ENCODE data around the gene CNTNAP5.

Gene CNTNAP5

DNA sequence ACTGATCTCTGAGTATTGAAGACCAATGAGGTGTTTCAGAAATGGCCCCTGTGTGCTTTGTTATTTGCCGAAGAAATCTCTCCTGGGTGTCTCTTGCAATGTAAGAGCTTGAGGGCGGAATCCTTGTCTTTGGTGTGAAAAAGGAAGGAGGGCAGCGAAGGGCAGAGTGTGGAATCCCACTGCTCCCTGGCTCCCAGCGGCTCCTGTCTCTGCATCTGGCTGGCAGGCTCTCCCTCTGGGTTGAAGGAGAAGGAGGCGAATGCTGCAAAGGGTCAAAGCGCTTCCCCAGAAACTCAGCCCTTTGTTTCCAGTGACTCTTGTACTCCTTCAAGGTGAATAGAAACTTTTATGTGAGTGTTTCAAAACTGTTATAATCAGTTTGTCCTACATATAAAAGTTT, 457.5 kb downstream of the CNTNAP5 start:
- FAIRE-seq (no peak), DNase-seq (ENCODE audit: insufficient read length, low spot score) (no peak)
- TF ChIP-seq POLR2A (IDR thresholded peaks at IDR 0.05; ENCODE audit: low read depth, low read length): no peak

DNA sequence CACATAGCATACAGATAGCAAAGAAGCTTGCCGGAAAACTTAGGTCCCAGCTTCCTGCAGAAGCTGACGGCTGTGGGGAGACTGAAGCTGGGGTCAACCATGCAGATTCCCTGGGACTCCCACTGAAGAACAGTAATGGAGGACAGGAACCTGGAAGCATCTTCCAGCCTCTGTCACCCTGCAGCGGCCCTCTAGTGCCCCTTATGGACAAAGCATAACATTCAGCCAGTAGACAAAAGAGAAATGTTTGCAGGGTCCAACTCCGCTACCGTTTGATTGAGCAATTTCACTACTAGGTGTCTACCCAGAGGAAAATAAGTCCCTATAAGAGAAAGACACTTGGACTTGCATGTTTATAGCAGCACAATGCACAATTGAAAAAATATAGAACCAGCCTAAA, 460.6 kb downstream of the CNTNAP5 start:
- FAIRE-seq: no peak
- no peak for TF ChIP-seq POLR2A (IDR thresholded peaks at IDR 0.05; ENCODE audit: low read depth, low read length)
- DNase-seq (ENCODE audit: insufficient read length, low spot score): no peak

DNA sequence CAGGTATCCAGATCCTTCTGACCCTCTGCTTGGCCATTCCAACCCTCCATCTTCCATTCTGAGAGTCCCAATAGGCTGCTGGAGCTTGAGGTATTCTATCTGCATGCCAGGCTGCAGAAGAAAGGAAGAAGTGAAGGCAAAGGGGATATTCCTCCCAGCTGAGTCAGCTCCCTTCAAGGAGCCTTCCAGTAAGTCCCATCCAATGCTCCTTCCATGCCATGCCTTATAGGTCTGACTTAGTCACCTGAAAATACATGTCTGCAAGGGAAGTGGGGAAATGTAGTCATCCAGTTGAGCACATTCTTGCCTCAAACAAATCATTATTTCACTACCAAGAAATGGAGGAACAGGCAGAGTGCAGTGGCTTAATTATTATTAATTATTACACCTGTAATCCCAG, 464.6 kb downstream of the CNTNAP5 start:
- no peak for DNase-seq (ENCODE audit: insufficient read length, low spot score)
- no peak for TF ChIP-seq POLR2A (IDR thresholded peaks at IDR 0.05; ENCODE audit: low read depth, low read length)
- FAIRE-seq: no peak

DNA sequence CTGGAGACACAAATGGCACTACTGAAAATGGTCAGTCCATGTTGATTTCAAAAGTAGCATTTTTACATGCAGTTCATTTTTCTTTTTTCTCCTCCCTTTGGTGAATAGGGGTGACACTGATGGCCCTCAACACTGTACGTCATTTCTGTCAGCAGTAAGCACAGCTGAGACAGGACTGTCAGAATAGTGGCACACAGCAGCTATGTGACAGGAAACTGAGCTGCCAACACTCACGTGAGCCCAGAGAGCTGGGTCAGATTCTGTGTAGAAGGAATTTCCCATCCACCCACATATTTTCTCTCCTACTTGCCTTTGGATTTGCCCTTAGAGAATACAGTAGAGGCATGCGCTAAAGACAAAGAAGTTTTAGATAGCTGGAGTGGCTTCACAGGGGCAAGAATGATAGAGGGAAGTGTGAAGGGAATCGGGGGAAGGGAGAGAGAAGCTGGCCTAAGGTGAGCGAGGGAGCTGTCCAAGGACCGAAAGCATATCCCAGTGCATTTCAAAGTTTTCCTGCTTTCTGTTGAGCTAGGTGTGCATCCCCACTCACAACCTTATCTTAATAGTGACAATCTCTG, 476.6 kb downstream of the CNTNAP5 start:
- DNase-seq (ENCODE audit: insufficient read length, low spot score) (no peak), FAIRE-seq (no peak)
- TF ChIP-seq POLR2A (IDR thresholded peaks at IDR 0.05; ENCODE audit: low read depth, low read length): no peak

DNA sequence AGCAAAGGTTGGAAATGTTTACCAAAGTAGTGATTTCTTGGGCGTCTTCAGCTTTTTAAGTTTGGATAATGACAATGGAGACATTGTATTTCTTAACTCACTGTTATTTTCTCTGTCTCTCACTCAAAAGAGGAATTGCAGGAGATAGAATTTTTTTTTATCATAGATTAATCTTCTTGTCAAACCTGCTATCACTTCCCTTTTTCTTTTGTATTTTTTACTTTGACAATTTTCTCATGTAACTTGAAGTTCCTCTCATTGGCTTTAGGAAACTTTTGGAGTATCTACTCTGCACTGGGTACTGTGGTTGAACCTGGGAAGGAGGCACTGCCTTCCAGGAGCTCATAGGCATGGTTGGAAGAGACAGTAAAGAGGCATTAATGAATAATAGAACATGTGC, 489.1 kb downstream of the CNTNAP5 start:
- no peak for TF ChIP-seq POLR2A (IDR thresholded peaks at IDR 0.05; ENCODE audit: low read depth, low read length)
- DNase-seq (ENCODE audit: insufficient read length, low spot score) (no peak), FAIRE-seq (no peak)

DNA sequence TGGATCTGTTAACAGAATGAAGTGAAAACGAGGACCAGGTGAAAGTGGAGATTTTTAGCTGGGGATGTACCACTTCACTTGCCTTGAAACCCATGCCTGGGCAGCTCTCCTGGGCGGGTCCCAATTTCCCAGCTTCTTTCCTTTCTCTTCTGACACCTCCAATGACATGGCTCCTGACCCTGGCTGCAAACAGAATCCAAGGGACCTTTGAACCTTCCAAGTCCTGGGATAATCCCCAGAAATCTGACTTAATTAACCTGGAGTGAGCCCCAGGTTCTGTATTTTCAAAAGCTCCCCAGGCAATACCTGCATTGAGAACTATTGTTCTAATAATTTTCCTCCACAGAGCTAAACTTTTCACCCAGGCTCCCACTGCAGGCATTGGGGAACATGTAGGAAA, 495.9 kb downstream of the CNTNAP5 start:
- FAIRE-seq: no peak
- TF ChIP-seq POLR2A (IDR thresholded peaks at IDR 0.05; ENCODE audit: low read depth, low read length): no peak
- no peak for DNase-seq (ENCODE audit: insufficient read length, low spot score)

DNA sequence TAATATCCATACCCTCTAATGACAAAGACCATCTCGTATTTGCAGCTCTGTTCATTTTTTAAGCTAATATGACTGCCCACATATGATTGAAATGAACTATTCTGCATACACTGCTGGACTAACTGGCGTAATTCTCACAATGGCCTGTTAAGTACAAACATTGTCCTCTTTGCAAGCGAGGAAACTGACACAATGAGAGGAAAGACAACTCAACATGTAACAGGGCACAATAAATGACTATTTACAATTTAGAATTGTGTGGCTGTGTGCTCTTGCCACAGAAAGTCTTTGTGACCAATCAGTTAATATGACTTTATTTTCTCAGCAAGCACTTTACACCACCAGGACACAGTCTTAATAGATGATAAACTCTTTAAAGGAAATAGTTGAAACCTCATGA, 498.0 kb downstream of the CNTNAP5 start:
- DNase-seq (ENCODE audit: insufficient read length, low spot score) (no peak), FAIRE-seq (no peak)
- no peak for TF ChIP-seq POLR2A (IDR thresholded peaks at IDR 0.05; ENCODE audit: low read depth, low read length)

DNA sequence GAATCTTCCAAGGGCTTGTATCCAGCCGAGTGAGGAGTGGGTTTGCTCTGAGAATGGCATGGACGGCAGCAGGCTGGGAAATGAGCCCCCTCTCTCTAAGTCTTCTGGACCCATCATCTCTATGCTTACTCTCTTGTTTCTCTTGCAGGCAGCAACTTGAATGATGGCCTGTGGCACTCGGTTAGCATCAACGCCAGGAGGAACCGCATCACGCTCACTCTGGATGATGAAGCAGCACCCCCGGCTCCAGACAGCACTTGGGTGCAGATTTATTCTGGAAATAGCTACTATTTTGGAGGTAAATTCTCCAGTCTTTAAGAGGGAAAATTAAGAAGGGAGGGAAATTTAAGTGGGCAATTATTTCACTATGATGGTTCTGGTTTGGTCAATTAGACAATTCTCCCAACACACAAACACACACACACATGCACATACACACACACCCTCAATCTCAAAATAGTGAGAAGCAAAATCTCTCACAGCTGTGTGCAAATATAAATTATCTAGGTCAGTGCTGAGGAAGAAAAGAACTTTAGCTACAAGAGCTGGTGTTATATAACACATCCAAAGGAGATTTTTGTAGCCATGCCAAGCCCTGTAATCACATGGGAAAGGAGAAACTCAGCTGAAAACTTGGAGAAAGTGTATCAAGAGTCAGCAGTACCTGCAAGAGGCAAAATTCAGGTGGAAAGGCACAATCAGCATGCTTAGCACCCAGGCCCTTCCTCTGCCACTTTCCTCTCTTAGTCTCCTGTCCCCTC, 499.2 kb downstream of the CNTNAP5 start:
- DNase-seq (ENCODE audit: insufficient read length, low spot score): no peak

DNA sequence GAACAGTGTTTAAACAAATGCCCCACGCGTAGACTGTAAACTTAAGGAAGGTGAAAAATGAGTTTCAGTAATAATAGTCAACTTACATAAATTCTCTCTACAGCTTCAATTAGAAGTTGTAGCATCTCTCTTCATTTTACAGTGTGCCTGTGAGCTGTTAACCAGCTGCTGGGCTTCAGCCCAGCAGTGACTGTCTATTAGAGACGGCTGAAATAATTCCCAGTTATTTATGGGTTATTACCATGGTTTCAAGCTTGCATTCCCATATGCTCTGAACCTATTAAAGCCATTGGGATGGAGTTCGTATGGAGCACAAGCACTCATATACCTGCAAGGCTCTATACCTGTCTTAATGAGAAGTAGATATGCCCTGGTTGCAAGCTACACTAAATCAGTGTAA, 501.1 kb downstream of the CNTNAP5 start:
- TF ChIP-seq POLR2A (IDR thresholded peaks at IDR 0.05; ENCODE audit: low read depth, low read length): no peak
- FAIRE-seq (no peak), DNase-seq (ENCODE audit: insufficient read length, low spot score) (no peak)

More for the DNA sequence above, 499.2 kb downstream of the CNTNAP5 start:
- TF ChIP-seq POLR2A (IDR thresholded peaks at IDR 0.05; ENCODE audit: low read depth, low read length): no peak
- no peak for FAIRE-seq

DNA sequence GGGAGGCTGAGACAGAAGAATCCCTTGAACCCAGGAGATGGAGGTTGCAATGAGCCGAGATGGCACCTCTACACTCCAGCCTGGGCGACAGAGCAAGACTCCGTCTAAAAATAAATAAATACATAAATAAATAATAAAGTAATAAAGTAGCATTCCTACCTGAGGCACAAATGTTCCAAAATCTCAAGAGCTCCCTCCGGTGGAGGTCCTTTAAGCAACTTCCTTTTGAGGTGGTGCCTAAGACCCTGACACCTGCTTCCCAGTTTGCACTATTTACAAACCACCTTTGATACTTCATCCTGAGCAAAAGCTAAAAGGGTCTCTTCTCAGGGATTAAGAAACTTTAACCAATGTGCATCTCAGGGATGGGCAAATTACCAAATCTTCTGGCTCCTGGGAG, 505.1 kb downstream of the CNTNAP5 start:
- DNase-seq (ENCODE audit: insufficient read length, low spot score): no peak
- no peak for FAIRE-seq
- TF ChIP-seq POLR2A (IDR thresholded peaks at IDR 0.05; ENCODE audit: low read depth, low read length): no peak

DNA sequence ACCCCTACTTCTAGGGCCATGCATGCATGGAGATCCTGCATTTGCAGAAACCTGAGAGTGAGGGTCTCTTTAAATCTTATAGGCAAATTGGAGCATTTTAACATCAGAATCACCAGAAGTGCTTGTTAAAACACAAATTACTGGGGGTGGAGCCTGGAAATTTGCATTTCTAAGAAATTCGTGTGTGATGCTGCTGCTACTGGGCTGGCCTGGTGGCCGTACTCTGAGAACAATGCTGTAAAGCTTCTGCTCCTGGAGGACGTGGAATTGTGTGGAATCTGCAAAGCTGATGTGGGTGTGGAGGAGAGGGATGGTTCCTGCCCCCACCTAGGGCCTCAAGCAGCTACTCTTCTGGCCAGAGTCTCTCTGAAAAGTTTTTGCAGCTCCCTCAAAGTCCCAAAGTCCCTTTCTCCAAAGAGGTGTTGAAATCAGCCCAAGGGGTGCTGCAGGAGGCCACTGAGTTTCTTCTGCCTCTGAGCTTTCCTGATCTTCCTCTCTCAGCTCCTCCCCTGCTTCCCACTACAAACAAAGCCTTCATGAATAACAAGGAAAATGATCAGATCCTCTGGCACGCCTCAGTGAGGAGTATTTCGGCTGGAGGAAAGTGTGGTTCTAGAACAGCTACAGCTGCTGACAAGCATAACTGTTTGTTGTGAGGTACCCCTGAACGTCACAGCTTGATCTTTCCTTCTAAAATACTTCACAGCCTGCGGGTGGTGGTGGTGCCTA, 508.3 kb downstream of the CNTNAP5 start:
- DNase-seq (ENCODE audit: insufficient read length, low spot score) (no peak), FAIRE-seq (no peak)
- no peak for TF ChIP-seq POLR2A (IDR thresholded peaks at IDR 0.05; ENCODE audit: low read depth, low read length)

DNA sequence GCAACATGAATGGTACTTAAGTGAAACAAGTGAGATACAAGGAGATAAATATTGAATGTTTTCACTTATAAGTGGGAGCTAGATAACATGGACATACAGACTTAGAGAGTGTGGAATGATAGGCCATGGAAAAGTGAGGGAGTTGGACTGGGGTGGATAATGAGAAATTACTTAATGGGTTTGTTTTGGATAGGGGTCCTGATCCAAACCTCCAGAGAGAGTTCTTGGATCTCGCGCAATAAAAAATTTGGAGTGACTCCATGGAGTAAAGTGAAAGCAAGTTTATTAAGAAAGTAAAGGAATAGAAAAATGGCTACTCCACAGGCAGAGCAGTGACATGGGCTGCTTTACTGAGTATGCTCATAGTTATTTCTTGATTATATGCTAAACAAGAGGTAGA, 508.9 kb downstream of the CNTNAP5 start:
- no peak for TF ChIP-seq POLR2A (IDR thresholded peaks at IDR 0.05; ENCODE audit: low read depth, low read length)
- FAIRE-seq (no peak), DNase-seq (ENCODE audit: insufficient read length, low spot score) (no peak)

DNA sequence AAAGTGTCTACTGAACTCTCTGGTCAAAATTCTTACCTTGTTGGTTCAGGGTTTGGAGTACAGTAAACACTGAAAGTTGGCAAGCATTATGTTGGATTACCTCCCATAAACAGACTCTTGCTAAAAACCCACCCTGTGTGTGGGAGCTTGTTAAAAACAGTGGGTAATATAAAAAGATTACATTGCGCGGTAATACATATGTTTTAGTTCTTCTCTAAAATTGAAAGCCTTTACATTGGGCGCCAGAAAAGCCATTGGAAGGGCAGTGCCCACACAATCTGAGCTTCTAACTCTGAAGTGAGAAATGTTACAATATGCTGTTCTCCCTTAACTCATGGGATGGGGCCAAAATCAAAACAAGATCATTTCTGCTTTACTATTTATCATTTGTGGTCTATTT, 510.7 kb downstream of the CNTNAP5 start:
- DNase-seq (ENCODE audit: insufficient read length, low spot score): no peak
- no peak for FAIRE-seq
- no peak for TF ChIP-seq POLR2A (IDR thresholded peaks at IDR 0.05; ENCODE audit: low read depth, low read length)

DNA sequence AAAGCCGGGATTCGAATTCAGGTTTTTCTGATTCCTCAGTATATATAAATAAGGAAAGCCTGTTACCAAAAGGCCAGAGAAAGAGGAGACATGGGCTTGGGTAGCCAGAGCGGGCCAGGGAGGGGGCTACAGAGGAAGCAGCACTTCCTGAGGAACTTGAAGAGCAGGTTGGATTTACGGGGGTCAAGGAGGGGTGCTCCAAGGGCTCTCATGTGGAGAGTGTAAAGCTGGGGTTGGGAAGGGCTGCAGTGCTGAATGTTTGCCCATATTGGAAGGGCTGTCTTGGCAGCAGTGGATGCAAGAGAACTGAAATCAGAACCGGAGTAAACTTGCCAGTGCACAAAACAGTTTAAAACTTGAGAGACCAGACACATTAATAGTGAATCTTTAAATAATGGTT, 511.5 kb downstream of the CNTNAP5 start:
- no peak for FAIRE-seq
- no peak for TF ChIP-seq POLR2A (IDR thresholded peaks at IDR 0.05; ENCODE audit: low read depth, low read length)

DNA sequence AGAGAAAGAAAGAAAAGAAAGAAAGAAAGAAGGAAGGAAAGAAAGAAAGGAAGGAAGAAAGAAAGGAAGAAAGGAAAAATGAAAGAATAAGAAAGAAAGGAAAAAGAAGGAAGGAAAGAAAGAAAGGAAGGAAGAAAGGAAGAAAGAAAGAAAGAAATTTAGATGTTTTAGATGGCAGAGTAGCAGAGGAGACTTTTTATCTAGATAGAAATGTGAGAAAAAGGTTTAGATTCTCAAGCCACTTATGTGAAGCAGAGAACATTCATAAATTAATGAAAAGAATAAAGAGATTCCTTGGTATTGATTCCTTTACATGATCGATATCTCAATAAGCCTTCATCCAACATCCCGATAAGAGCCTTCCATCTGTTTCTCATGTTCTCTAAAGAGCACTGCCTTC, 513.5 kb downstream of the CNTNAP5 start:
- no peak for TF ChIP-seq POLR2A (IDR thresholded peaks at IDR 0.05; ENCODE audit: low read depth, low read length)
- DNase-seq (ENCODE audit: insufficient read length, low spot score) (no peak), FAIRE-seq (no peak)

More for the DNA sequence above, 511.5 kb downstream of the CNTNAP5 start:
- no peak for DNase-seq (ENCODE audit: insufficient read length, low spot score)
